ENCODE data around the gene CNOT4.

- TF ChIP-seq CTCF (IDR thresholded peaks at IDR 0.05): no peak
- TF ChIP-seq JUNB (IDR thresholded peaks at IDR 0.05): no peak
- no peak for TF ChIP-seq POLR2A (IDR thresholded peaks at IDR 0.05; ENCODE audit: low read length)
- no peak for TF ChIP-seq KDM1A (IDR thresholded peaks at IDR 0.05; ENCODE audit: low read depth)
- no peak for TF ChIP-seq RAD21 (conservative IDR thresholded peaks at IDR 0.05 in 1 of 2, IDR thresholded peaks at IDR 0.05 in 1 of 2)
These were observed 55.8 kb downstream of the CNOT4 start for GRCh38 chr7:135454060-135454459.
